ENCODE results near the gene ADGRF3.
"Not testable (repeated sequence)": the region's sequence is repeated elsewhere in the genome, so short reads cannot be mapped to it uniquely, and the experiment has no call there.

ADGRF3 gene

GRCh38 chr2:26351375-26352090 lies 4.9 kb upstream of the ADGRF3 start:
- no peak for FAIRE-seq

- no peak for FAIRE-seq
Measured at GRCh38 chr2:26349690-26350089, 3.1 kb upstream of the ADGRF3 start.

- FAIRE-seq: no peak
Measured at GRCh38 chr2:26347286-26347865, 787 bp upstream of the ADGRF3 start.

- FAIRE-seq: peak; percentile 96
Measured at GRCh38 chr2:26345545-26346453, 790 bp downstream of the ADGRF3 start, which contains the start of gene SELENOI. SELENOI (plus strand) TSS chr2:26346143; CDS start chr2:26346233, 90 bp downstream.

DNA sequence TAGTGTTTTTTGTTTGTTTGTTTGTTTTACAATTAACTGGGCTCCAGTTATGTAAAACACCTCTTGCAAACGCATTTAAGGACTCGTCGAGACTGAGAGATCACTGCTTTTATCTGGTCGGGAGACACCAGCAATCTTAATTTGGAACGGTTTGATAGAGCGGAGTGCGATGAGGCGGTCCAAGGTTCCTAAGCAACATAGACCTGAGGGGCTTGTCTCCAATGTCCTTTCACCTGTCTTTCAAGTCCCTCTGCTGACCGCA lies 1.4 kb downstream of the ADGRF3 start:
- FAIRE-seq: no peak

GRCh38 chr2:26344581-26345282 lies 1.9 kb downstream of the ADGRF3 start:
- no peak for FAIRE-seq

GRCh38 chr2:26340831-26341230 lies 5.8 kb downstream of the ADGRF3 start:
- no peak for FAIRE-seq

GRCh38 chr2:26337298-26337697 lies 9.3 kb downstream of the ADGRF3 start:
- no peak for FAIRE-seq

DNA sequence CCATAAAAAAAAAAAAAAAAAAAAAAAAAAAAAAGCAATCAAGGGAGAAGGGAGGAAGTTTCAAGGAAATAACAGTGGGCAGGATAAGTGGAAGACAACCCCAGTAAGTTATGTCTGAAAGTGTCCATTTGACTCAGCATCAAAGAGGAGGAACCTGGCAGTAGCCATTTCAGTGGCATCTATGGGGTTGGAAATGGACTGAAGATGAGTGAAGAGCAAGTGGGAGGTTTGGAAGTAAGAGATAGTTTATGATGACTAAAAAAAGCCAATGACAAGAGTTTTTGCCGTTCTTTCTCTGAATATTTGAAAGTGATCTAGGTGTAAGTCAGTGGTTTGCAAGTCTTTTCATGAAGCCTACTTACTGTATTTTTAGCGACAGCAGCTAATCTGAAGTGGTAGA lies 9.9 kb downstream of the ADGRF3 start:
- no peak for FAIRE-seq

- no peak for FAIRE-seq
Measured at GRCh38 chr2:26335231-26335630, 11.4 kb downstream of the ADGRF3 start.

GRCh38 chr2:26333293-26333692 lies 13.3 kb downstream of the ADGRF3 start:
- no peak for FAIRE-seq

- not testable (repeated sequence) for FAIRE-seq
Measured at GRCh38 chr2:26331321-26331720, 15.3 kb downstream of the ADGRF3 start.

DNA sequence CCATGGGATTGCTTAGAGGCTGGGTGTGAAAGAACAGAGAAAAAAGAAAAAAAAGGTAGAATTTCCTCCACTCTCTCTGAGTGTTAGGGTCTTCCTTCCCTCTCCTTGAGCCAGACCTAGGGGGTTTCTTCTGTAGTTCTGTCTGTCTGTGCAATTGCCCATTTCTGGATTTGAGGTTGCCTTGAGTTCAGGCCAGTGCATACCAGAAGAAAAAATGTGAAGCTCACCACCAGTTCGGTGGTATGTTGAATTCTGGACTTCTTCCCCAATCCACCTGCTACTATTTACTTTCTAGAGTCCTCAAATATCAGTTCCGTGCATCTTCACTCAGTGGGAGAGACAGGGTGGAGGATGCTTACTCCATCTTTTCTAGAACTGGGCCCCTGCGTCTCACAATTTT lies 16.0 kb downstream of the ADGRF3 start:
- FAIRE-seq: no peak

GRCh38 chr2:26330114-26330549 lies 16.5 kb downstream of the ADGRF3 start:
- FAIRE-seq: peak; percentile 89

GRCh38 chr2:26329083-26329482 lies 17.5 kb downstream of the ADGRF3 start:
- not testable (repeated sequence) for FAIRE-seq

GRCh38 chr2:26327291-26328272 lies 19.0 kb downstream of the ADGRF3 start:
- FAIRE-seq: no peak

DNA sequence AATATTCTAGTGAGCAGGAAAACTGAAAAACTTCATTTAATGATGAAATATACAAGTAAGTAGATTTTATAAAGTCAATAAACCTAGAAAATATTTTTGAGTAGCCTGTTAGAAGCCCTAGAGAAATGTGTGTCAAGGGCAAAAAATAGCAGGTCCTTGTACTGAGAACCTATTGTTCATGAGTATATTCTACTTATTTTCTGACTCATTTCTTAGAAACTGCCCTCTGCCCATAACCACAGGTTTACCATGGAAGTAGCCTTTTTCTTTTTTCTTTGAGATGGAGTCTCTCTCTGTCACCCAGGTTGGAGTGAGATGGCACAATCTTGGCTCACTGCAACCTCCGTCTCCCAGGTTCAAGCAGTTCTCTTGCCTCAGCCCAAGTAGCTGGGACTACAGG lies 20.1 kb downstream of the ADGRF3 start:
- no peak for FAIRE-seq

GRCh38 chr2:26325851-26326250 lies 20.7 kb downstream of the ADGRF3 start:
- FAIRE-seq: no peak

GRCh38 chr2:26324903-26325302 lies 21.7 kb downstream of the ADGRF3 start:
- FAIRE-seq: no peak

GRCh38 chr2:26324479-26324878 lies 22.1 kb downstream of the ADGRF3 start:
- FAIRE-seq: not testable (repeated sequence)

- no peak for FAIRE-seq
Measured at GRCh38 chr2:26318950-26319349, 27.6 kb downstream of the ADGRF3 start.

Measured in endometrium (tissue), 2 donors.